ENCODE data around the gene NPTXR.

DNA sequence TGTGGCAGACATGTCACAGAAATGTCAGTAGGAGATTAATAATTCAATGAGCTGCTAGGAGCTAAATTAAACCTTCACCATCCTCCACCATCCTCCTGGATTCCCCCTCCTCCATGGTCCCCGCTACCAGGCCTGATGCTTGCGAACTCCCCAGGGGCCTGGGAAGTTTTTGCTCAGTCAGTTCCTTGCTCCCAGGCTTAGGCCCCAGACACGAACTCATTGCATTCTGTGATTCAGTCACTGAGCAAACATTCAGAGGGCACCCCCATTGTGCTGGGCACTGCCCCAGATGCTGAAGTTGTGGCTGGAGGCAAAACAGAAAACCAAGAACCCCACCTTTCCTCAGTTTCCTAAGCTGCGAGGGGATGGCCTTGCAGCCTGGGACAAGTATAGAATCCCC lies 14.3 kb downstream of the NPTXR start:
- TF ChIP-seq POLR2AphosphoS5 (IDR thresholded peaks at IDR 0.05; ENCODE audit: low read depth, low read length) = no peak
- TF ChIP-seq SIN3A (IDR thresholded peaks at IDR 0.05; ENCODE audit: borderline replicate concordance, insufficient read depth, low read length) = no peak
- TF ChIP-seq TAF1 (IDR thresholded peaks at IDR 0.05; ENCODE audit: borderline replicate concordance, insufficient read depth, low read length) = no peak
- TF ChIP-seq, protein P1, sequence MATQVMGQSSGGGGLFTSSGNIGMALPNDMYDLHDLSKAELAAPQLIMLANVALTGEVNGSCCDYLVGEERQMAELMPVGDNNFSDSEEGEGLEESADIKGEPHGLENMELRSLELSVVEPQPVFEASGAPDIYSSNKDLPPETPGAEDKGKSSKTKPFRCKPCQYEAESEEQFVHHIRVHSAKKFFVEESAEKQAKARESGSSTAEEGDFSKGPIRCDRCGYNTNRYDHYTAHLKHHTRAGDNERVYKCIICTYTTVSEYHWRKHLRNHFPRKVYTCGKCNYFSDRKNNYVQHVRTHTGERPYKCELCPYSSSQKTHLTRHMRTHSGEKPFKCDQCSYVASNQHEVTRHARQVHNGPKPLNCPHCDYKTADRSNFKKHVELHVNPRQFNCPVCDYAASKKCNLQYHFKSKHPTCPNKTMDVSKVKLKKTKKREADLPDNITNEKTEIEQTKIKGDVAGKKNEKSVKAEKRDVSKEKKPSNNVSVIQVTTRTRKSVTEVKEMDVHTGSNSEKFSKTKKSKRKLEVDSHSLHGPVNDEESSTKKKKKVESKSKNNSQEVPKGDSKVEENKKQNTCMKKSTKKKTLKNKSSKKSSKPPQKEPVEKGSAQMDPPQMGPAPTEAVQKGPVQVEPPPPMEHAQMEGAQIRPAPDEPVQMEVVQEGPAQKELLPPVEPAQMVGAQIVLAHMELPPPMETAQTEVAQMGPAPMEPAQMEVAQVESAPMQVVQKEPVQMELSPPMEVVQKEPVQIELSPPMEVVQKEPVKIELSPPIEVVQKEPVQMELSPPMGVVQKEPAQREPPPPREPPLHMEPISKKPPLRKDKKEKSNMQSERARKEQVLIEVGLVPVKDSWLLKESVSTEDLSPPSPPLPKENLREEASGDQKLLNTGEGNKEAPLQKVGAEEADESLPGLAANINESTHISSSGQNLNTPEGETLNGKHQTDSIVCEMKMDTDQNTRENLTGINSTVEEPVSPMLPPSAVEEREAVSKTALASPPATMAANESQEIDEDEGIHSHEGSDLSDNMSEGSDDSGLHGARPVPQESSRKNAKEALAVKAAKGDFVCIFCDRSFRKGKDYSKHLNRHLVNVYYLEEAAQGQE (IDR thresholded peaks at IDR 0.05; ENCODE audit: insufficient read depth in 1 of 2, low read depth in 2 of 2, low read length in 2 of 2) = no peak
- no peak for TF ChIP-seq FOXP2 (optimal IDR thresholded peaks at IDR 0.05; ENCODE audit: borderline replicate concordance, extremely low read depth, extremely low read length, insufficient read depth)

All from PFSK-1 (cell line).